ENCODE measurements around the gene SAP30. TPM values are rescaled to one million over a fixed set of nuclear protein-coding genes. Genes with fewer than 3 reads are reported as not detected.

Gene SAP30
- total RNA-seq, 2 experiments from 2014 or later, result 22.0 to 29.3 TPM

- H3K9me3 Mint-ChIP-seq (ENCODE audit: low read depth), result no peaks in the 10 kb centered on the region
- CTCF ChIA-PET, result interaction anchor here (0.6 to 2.0 kb wide), 6 partner anchors 26 to 66 kb away, joined by 3 to 7 read pairs (median 4); partner anchors contain the start of gene HMGB2
- no peaks in the 10 kb centered on the region for H3K27me3 Mint-ChIP-seq
- DNase-seq, result no peak
- H3K4me1 Mint-ChIP-seq, result peaks cover 28% of the 10 kb centered on the region
- POLR2A ChIA-PET, result interaction anchor here (1.0 to 1.7 kb wide), 3 partner anchors 32 to 34 kb away, joined by 4 to 8 read pairs (median 4); partner anchors contain the start of gene HMGB2
- H3K4me3 Mint-ChIP-seq, result peak overlapping the region; percentile 26
- H3K36me3 Mint-ChIP-seq (ENCODE audit: low read depth), result no peaks in the 10 kb centered on the region
- ATAC-seq, result no peak
- no peak overlapping the region for H3K27ac Mint-ChIP-seq
- intact Hi-C loops (cut with DNase I, micrococcal nuclease), result loop anchor here in 1 of 2 experiments (2.0 kb wide), 1 partner anchor 18 kb away; no protein-coding TSS in a partner anchor
Observed at GRCh38 chr4:173367285-173367684, 3.5 kb upstream of the SAP30 start.

GRCh38 chr4:173367946-173368345 lies 2.8 kb upstream of the SAP30 start:
- peaks cover 1% of the 10 kb centered on the region for H3K36me3 Mint-ChIP-seq (ENCODE audit: low read depth)
- ChIA-PET POLR2A (interaction anchor here (1.0 to 1.7 kb wide), 3 partner anchors 33 to 35 kb away, joined by 4 to 8 read pairs (median 4); partner anchors contain the start of gene HMGB2), CTCF (interaction anchor here (0.7 to 2.0 kb wide), 5 partner anchors 33 to 66 kb away, joined by 3 to 7 read pairs (median 4); partner anchors contain the start of gene HMGB2)
- H3K4me1 Mint-ChIP-seq, result peaks cover 32% of the 10 kb centered on the region
- ATAC-seq (no peak), DNase-seq (no peak)
- peak overlapping the region; percentile 35 for H3K27ac Mint-ChIP-seq
- no peaks in the 10 kb centered on the region for H3K9me3 Mint-ChIP-seq (ENCODE audit: low read depth)
- intact Hi-C loops (cut with DNase I, micrococcal nuclease), result loop anchor here in 1 of 2 experiments (2.0 kb wide), 1 partner anchor 19 kb away; no protein-coding TSS in a partner anchor
- H3K4me3 Mint-ChIP-seq, result peak overlapping the region; percentile 26
- H3K27me3 Mint-ChIP-seq, result peaks cover 3% of the 10 kb centered on the region

- Mint-ChIP-seq H3K4me3 (peak overlapping the region; percentile 93), H3K27ac (peak overlapping the region; percentile 100), H3K9me3 (ENCODE audit: low read depth) (no peaks in the 10 kb centered on the region), H3K4me1 (peaks cover 37% of the 10 kb centered on the region), H3K27me3 (peaks cover 8% of the 10 kb centered on the region), H3K36me3 (ENCODE audit: low read depth) (peaks cover 14% of the 10 kb centered on the region)
- ChIA-PET CTCF (interaction anchor here (0.7 to 3.1 kb wide), 5 partner anchors 15 to 84 kb away, joined by 3 to 15 read pairs (median 3); partner anchors contain the start of gene HMGB2), POLR2A (interaction anchor here (0.5 to 3.8 kb wide), 7 partner anchors 8 to 49 kb away, joined by 3 to 107 read pairs (median 3); partner anchors contain the start of gene HMGB2)
- ATAC-seq, result peak; percentile 14
- intact Hi-C loops (cut with DNase I, micrococcal nuclease), result loop anchor here (1.0 to 2.0 kb wide), 5 partner anchors 36 to 913 kb away; partner anchors contain the start of genes CEP44 (in 2 of the 2), FBXO8 (in 2 of the 2), HMGB2 (in 2 of the 2) and GALNT7 (in 1 of the 2)
- DNase-seq, result peak; percentile 77
Observed at GRCh38 chr4:173370130-173370476, 651 bp upstream of the SAP30 start.

- POLR2A ChIA-PET, result interaction anchor here (0.6 to 3.8 kb wide), 5 partner anchors 9 to 911 kb away, joined by 3 to 107 read pairs (median 3); partner anchors contain the start of gene HMGB2
- H3K27me3 Mint-ChIP-seq, result peaks cover 8% of the 10 kb centered on the region
- ATAC-seq, result peak; percentile 1
- peak overlapping the region; percentile 65 for H3K27ac Mint-ChIP-seq
- H3K9me3 Mint-ChIP-seq (ENCODE audit: low read depth), result no peaks in the 10 kb centered on the region
- peak overlapping the region; percentile 93 for H3K4me3 Mint-ChIP-seq
- peak; percentile 63 for DNase-seq
- peaks cover 19% of the 10 kb centered on the region for H3K36me3 Mint-ChIP-seq (ENCODE audit: low read depth)
- intact Hi-C loops (cut with DNase I, micrococcal nuclease), result loop anchor here in 1 of 2 experiments (2.0 kb wide), 2 partner anchors 45 to 911 kb away; partner anchors contain the start of genes CEP44 and FBXO8
- CTCF ChIA-PET, result interaction anchor here (0.6 to 3.1 kb wide), 12 partner anchors 10 to 1735 kb away, joined by 3 to 15 read pairs (median 3); partner anchors contain the start of gene HMGB2
- peaks cover 26% of the 10 kb centered on the region for H3K4me1 Mint-ChIP-seq
Observed at GRCh38 chr4:173371292-173372192, 788 bp downstream of the SAP30 start.

GRCh38 chr4:173374588-173374987 lies 3.8 kb downstream of the SAP30 start:
- Mint-ChIP-seq H3K27me3 (peaks cover 8% of the 10 kb centered on the region), H3K27ac (no peak overlapping the region), H3K4me1 (peaks cover 8% of the 10 kb centered on the region), H3K9me3 (ENCODE audit: low read depth) (no peaks in the 10 kb centered on the region), H3K36me3 (ENCODE audit: low read depth) (peaks cover 21% of the 10 kb centered on the region), H3K4me3 (no peak overlapping the region)
- no peak for DNase-seq
- ChIA-PET CTCF (interaction anchor here (0.7 to 1.7 kb wide), 6 partner anchors 8 to 131 kb away, joined by 3 to 5 read pairs (median 4); no protein-coding TSS in a partner anchor), POLR2A (no interaction called here)
- intact Hi-C loops (cut with DNase I, micrococcal nuclease), result no loop called here
- no peak for ATAC-seq

GRCh38 chr4:173379929-173380328 lies 9.2 kb downstream of the SAP30 start:
- POLR2A ChIA-PET, result no interaction called here
- ATAC-seq (no peak), DNase-seq (no peak)
- Mint-ChIP-seq H3K4me1 (no peaks in the 10 kb centered on the region), H3K4me3 (no peak overlapping the region), H3K9me3 (ENCODE audit: low read depth) (no peaks in the 10 kb centered on the region), H3K27me3 (no peaks in the 10 kb centered on the region), H3K36me3 (ENCODE audit: low read depth) (peaks cover 7% of the 10 kb centered on the region), H3K27ac (no peak overlapping the region)
- CTCF ChIA-PET, result interaction anchor here (1.8 kb wide), 1 partner anchor 78 kb away, joined by 8 read pairs; no protein-coding TSS in a partner anchor
- intact Hi-C loops (cut with DNase I, micrococcal nuclease), result no loop called here

GRCh38 chr4:173380987-173381386 lies 10.2 kb downstream of the SAP30 start:
- Mint-ChIP-seq H3K4me1 (no peaks in the 10 kb centered on the region), H3K9me3 (ENCODE audit: low read depth) (no peaks in the 10 kb centered on the region), H3K4me3 (no peak overlapping the region), H3K27ac (no peak overlapping the region), H3K27me3 (no peaks in the 10 kb centered on the region), H3K36me3 (ENCODE audit: low read depth) (peaks cover 2% of the 10 kb centered on the region)
- no peak for DNase-seq
- ChIA-PET CTCF (interaction anchor here (0.7 kb wide), 1 partner anchor 124 kb away, joined by 3 read pairs; no protein-coding TSS in a partner anchor), POLR2A (interaction anchor here (0.7 kb wide), 1 partner anchor 30 kb away, joined by 4 read pairs; no protein-coding TSS in a partner anchor)
- intact Hi-C loops (cut with DNase I, micrococcal nuclease), result no loop called here
- ATAC-seq, result no peak

GRCh38 chr4:173381610-173382009 lies 10.9 kb downstream of the SAP30 start:
- intact Hi-C loops (cut with DNase I, micrococcal nuclease), result no loop called here
- ChIA-PET POLR2A (interaction anchor here (0.7 kb wide), 1 partner anchor 30 kb away, joined by 4 read pairs; no protein-coding TSS in a partner anchor), CTCF (interaction anchor here (0.7 kb wide), 1 partner anchor 124 kb away, joined by 3 read pairs; no protein-coding TSS in a partner anchor)
- Mint-ChIP-seq H3K27me3 (no peaks in the 10 kb centered on the region), H3K4me1 (no peaks in the 10 kb centered on the region), H3K4me3 (no peak overlapping the region), H3K36me3 (ENCODE audit: low read depth) (peaks cover 2% of the 10 kb centered on the region), H3K9me3 (ENCODE audit: low read depth) (no peaks in the 10 kb centered on the region), H3K27ac (no peak overlapping the region)
- ATAC-seq (no peak), DNase-seq (no peak)

GRCh38 chr4:173382349-173382748 lies 11.6 kb downstream of the SAP30 start:
- Mint-ChIP-seq H3K27me3 (no peaks in the 10 kb centered on the region), H3K27ac (no peak overlapping the region), H3K4me1 (no peaks in the 10 kb centered on the region), H3K36me3 (ENCODE audit: low read depth) (no peaks in the 10 kb centered on the region), H3K9me3 (ENCODE audit: low read depth) (no peaks in the 10 kb centered on the region), H3K4me3 (no peak overlapping the region)
- DNase-seq (no peak), ATAC-seq (no peak)
- ChIA-PET POLR2A (no interaction called here), CTCF (interaction anchor here (1.3 to 1.4 kb wide), 2 partner anchors 8 to 59 kb away, joined by 3 to 4 read pairs; no protein-coding TSS in a partner anchor)
- intact Hi-C loops (cut with DNase I, micrococcal nuclease), result no loop called here

- ATAC-seq, result no peak
Observed at GRCh38 chr4:173386751-173387150, 16.0 kb downstream of the SAP30 start.

GRCh38 chr4:173391701-173392100 lies 20.9 kb downstream of the SAP30 start:
- H3K27me3 Mint-ChIP-seq, result peaks cover 6% of the 10 kb centered on the region
- intact Hi-C loops (cut with DNase I, micrococcal nuclease), result no loop called here
- ATAC-seq, result no peak
- no peaks in the 10 kb centered on the region for H3K9me3 Mint-ChIP-seq (ENCODE audit: low read depth)
- no peaks in the 10 kb centered on the region for H3K36me3 Mint-ChIP-seq (ENCODE audit: low read depth)
- H3K4me1 Mint-ChIP-seq, result no peaks in the 10 kb centered on the region
- DNase-seq, result no peak
- POLR2A ChIA-PET, result no interaction called here
- no peak overlapping the region for H3K27ac Mint-ChIP-seq
- CTCF ChIA-PET, result interaction anchor here (1.3 kb wide), 1 partner anchor 90 kb away, joined by 7 read pairs; no protein-coding TSS in a partner anchor
- H3K4me3 Mint-ChIP-seq, result no peak overlapping the region

More at GRCh38 chr4:173386751-173387150, 16.0 kb downstream of the SAP30 start:
- Mint-ChIP-seq H3K4me3 (no peak overlapping the region), H3K36me3 (ENCODE audit: low read depth) (no peaks in the 10 kb centered on the region), H3K9me3 (ENCODE audit: low read depth) (no peaks in the 10 kb centered on the region), H3K27me3 (peaks cover 3% of the 10 kb centered on the region), H3K4me1 (no peaks in the 10 kb centered on the region), H3K27ac (no peak overlapping the region)
- intact Hi-C loops (cut with DNase I, micrococcal nuclease), result no loop called here
- ChIA-PET POLR2A (no interaction called here), CTCF (interaction anchor here (0.7 kb wide), 1 partner anchor 374 kb away, joined by 3 read pairs; no protein-coding TSS in a partner anchor)
- no peak for DNase-seq
